Body of pancreas (tissue), 4 donors: Measurements from ENCODE around the gene HSDL2. TPM values are rescaled to one million over a fixed set of nuclear protein-coding genes. Genes with fewer than 3 reads are reported as not detected.
"Not testable (repeated sequence)": the region's sequence is repeated elsewhere in the genome, so short reads cannot be mapped to it uniquely, and the experiment has no call there.

ENCODE experiments used
- ATAC-seq: fragments of 150-250 bp; one replicate; pipeline ENCODE4 v1.9.1; 2016
- DNase-seq, 4 donors: peaks; one replicate each; pipeline ENCODE4 v3.0.0-alpha.2; 2019
- H3K27ac ChIP-seq, 4 donors: fragments of 200-600 bp; sonication (generic); 1 replicate in 3 of 4; 2 replicates in 1 of 4; pipeline versions ENCODE4 v1.5.1 to v1.6.1; 2016 to 2019; ENCODE audit warnings: mild to moderate bottlenecking in 1 of 4, mixed read lengths in 1 of 4, moderate library complexity in 1 of 4
- H3K27me3 ChIP-seq, 2 donors: fragments of 200-600 bp; sonication (generic); one replicate each; pipeline ENCODE4 v1.6.0; 2016; ENCODE audit warnings: mild to moderate bottlenecking in 1 of 2
- H3K36me3 ChIP-seq, 2 donors: fragments of 200-600 bp; sonication (generic); replicated peaks in 1 of 2; 2 replicates each; pipeline ENCODE4 v1.5.1; 2016; ENCODE audit warnings: low read depth in 2 of 2; ENCODE audit not compliant: insufficient read depth in 1 of 2
- H3K4me1 ChIP-seq: fragments of 200-600 bp; sonication (generic); one replicate; pipeline ENCODE4 v1.6.0; 2016
- H3K4me3 ChIP-seq, 2 donors: fragments of 200-600 bp; sonication (generic); 1 replicate in 1 of 2; 2 replicates in 1 of 2; pipeline ENCODE4 v1.5.1; 2016 to 2019
- H3K9me3 ChIP-seq, 3 donors: fragments of 200-600 bp; sonication (generic); 1 replicate in 2 of 3; 2 replicates in 1 of 3; pipeline ENCODE4 v1.5.1; 2016
- CTCF ChIP-seq, 7 experiments: fragments of 450-650 bp in 4 of 7; fragments of 200-600 bp in 3 of 7; sonication (generic) in 3 of 7; IDR thresholded peaks; one replicate each; pipeline ENCODE4 v1.5.1; 2016 to 2019; ENCODE audit warnings: antibody characterized with exemption in 7 of 7
- POLR2A ChIP-seq, 3 donors: fragments of 450-650 bp; IDR thresholded peaks; one replicate each; pipeline ENCODE4 v1.6.1; 2016; ENCODE audit warnings: antibody characterized with exemption in 3 of 3, mild to moderate bottlenecking in 2 of 3
- WGBS, 2 donors: methylation state at CpG; one replicate each; pipeline ENCODE4 v1.1.5; 2017; 5-methylcytosine and 5-hydroxymethylcytosine counted together
- intact Hi-C: fragments of 100-400 bp; cut with DNase I; formaldehyde crosslinking; loops from one replicate; pipeline ENCODE4 v1.15.1; 2023
- total RNA-seq, 2 donors: library from RNA; depleted of rRNA; stranded (reverse); fragments of >200 nt; gene quantifications; one replicate each; pipeline ENCODE4 v1.1.0, GENCODE V29; 2016

Gene HSDL2
- total RNA-seq, 2 donors from 2014 or later, result 20.5 to 22.7 TPM

DNA sequence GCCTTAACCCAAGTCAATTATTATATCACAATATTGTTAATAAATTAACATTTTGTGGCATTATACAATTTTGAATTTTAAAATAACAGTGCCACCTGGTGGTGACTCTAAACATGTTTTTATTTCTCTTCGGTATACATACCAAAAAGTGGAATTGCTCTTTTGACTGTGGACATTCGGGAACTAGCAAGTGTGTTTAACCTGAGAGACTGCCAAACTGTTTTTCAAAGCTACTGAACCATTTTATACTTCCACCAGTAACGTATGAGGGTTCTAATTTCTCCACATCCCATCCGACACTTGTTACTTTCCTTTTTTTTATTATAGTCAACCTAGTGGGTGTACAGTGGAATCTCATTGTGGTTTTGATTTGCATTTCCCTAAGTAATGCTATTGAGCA lies 18.3 kb upstream of the HSDL2 start:
- Histone ChIP-seq H3K27ac (no peak overlapping the region), H3K36me3 (no peaks in the 10 kb centered on the region), H3K4me3 (no peak overlapping the region), H3K9me3 (no peaks in the 10 kb centered on the region), H3K27me3 (no peaks in the 10 kb centered on the region), H3K4me1 (peaks cover 4% of the 10 kb centered on the region)
- TF ChIP-seq POLR2A (IDR thresholded peaks at IDR 0.05), result no peak
- peak; percentile 19 to 67 (median 58) for TF ChIP-seq CTCF (IDR thresholded peaks at IDR 0.05)
- DNase-seq, result no peak
- ATAC-seq, result peak; percentile 62
- 12 to 16% methylated on average over 4 of the region's 4 CpGs for WGBS, 2 donors
- intact Hi-C loops, result loop anchor here (5.0 kb wide), 1 partner anchor 249 kb away; no protein-coding TSS in a partner anchor

DNA sequence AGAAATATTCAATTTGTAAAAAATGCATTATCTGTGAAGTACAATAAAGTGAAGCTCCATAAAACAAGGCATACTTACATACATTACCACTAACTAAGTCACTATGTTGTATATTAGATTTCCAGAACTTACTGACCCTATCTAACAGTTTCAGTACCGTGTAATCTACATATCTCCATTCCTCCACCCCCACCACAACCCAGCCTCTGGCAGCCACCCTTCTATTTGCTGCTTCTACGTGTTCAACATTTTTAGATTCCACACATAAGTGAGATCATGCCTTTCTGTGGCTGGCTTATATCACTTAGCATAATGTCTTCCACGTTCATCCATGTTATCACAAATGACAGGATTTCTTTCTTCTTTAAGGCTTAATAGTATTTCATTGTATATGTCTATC lies 15.1 kb upstream of the HSDL2 start:
- Histone ChIP-seq H3K27me3 (no peaks in the 10 kb centered on the region), H3K4me3 (no peak overlapping the region)
- intact Hi-C loops, result loop anchor here (5.0 kb wide), 1 partner anchor 252 kb away; no protein-coding TSS in a partner anchor

GRCh38 chr9:112365257-112365656 lies 14.7 kb upstream of the HSDL2 start:
- 98% methylated on average over 3 of the region's 3 CpGs for WGBS, 2 donors
- intact Hi-C loops, result not testable (repeated sequence)

More for the DNA sequence above, 15.1 kb upstream of the HSDL2 start:
- no peaks in the 10 kb centered on the region for H3K36me3 ChIP-seq
- TF ChIP-seq POLR2A (IDR thresholded peaks at IDR 0.05) (no peak), CTCF (IDR thresholded peaks at IDR 0.05) (no peak)
- DNase-seq, result no peak
- H3K9me3 ChIP-seq, result no peaks in the 10 kb centered on the region
- no peak for ATAC-seq
- peaks cover 4% of the 10 kb centered on the region for H3K4me1 ChIP-seq
- 69 to 87% methylated on average over 3 of the region's 3 CpGs for WGBS, 2 donors
- H3K27ac ChIP-seq, result no peak overlapping the region

DNA sequence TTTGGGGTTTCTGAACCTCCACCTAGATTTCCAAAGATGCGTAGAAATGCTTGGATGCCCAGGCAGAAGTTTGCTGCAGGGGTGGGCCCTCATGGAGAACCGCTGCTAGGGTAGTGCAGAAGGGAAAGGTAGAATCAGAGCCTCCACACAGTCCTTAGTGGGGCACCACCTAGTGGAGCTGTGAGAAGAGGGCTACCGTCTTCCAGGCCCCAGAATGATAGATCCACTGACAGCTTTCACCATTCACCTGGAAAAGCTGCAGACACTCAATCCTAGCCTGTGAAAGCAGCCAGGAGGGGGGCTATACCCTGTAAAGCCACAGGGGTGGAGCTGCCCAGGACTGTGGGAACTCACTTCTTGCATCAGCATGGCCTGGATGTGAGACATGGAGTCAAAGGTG lies 13.3 kb upstream of the HSDL2 start:
- intact Hi-C loops, result no loop called here
- ATAC-seq, result no peak
- no peak overlapping the region for H3K4me3 ChIP-seq
- 88 to 95% methylated on average over 3 of the region's 3 CpGs for WGBS, 2 donors
- no peaks in the 10 kb centered on the region for H3K36me3 ChIP-seq
- DNase-seq, result no peak
- H3K9me3 ChIP-seq, result no peaks in the 10 kb centered on the region
- no peak for TF ChIP-seq CTCF (IDR thresholded peaks at IDR 0.05)
- TF ChIP-seq POLR2A (IDR thresholded peaks at IDR 0.05), result no peak
- no peak overlapping the region for H3K27ac ChIP-seq
- peaks cover 3% of the 10 kb centered on the region for H3K4me1 ChIP-seq
- H3K27me3 ChIP-seq, result no peaks in the 10 kb centered on the region

More at GRCh38 chr9:112365257-112365656, 14.7 kb upstream of the HSDL2 start:
- H3K36me3 ChIP-seq, H3K9me3 ChIP-seq, H3K27ac ChIP-seq, DNase-seq, H3K4me1 ChIP-seq, H3K27me3 ChIP-seq, H3K4me3 ChIP-seq, ATAC-seq: not testable (repeated sequence)

DNA sequence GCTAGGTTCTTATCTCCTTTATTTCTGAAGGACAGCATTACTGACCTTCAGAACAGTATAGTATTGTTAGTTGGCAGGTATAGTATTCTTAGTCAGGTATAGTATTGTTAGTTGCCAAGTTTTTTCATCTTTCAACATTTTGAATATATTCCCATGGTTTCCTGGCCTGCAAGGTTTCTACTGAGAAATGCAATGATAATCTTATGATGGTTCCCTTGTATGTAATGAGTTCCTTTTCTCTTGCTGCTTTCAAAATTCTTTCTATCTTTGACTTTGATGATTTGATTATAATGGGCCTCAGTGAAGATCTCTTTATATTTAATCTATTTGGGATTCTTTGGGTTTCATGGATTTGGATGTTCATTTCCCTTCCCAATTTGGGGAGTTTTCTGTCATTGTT lies 12.4 kb upstream of the HSDL2 start:
- Histone ChIP-seq H3K4me1 (no peaks in the 10 kb centered on the region), H3K4me3 (no peak overlapping the region), H3K36me3 (no peaks in the 10 kb centered on the region), H3K27ac (no peak overlapping the region), H3K9me3 (no peaks in the 10 kb centered on the region), H3K27me3 (no peaks in the 10 kb centered on the region)
- DNase-seq (no peak), ATAC-seq (no peak)
- intact Hi-C loops, result no loop called here
- TF ChIP-seq CTCF (IDR thresholded peaks at IDR 0.05), result no peak
- no peak for TF ChIP-seq POLR2A (IDR thresholded peaks at IDR 0.05)
